ENCODE data around the gene TTLL5.

DNA sequence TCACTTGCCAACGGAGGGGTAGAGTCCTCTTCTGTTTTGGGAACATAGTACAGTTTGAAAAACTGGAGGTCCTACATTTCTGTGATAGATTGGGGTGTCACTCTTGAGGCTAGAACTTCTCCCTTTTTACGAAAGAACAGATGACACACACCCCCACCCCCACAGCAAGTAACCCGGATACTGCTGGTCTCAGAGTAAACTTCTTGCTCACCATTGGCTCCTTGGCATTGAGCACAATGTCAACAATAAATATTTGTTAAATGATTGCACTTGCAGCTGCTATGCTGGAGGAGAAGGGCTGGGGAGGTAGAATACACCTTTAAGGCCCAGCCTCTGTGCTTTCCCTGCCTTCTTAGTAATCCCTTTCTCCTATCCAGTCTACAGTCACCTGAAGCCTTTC, 170.9 kb downstream of the TTLL5 start:
- TF ChIP-seq, protein P1, sequence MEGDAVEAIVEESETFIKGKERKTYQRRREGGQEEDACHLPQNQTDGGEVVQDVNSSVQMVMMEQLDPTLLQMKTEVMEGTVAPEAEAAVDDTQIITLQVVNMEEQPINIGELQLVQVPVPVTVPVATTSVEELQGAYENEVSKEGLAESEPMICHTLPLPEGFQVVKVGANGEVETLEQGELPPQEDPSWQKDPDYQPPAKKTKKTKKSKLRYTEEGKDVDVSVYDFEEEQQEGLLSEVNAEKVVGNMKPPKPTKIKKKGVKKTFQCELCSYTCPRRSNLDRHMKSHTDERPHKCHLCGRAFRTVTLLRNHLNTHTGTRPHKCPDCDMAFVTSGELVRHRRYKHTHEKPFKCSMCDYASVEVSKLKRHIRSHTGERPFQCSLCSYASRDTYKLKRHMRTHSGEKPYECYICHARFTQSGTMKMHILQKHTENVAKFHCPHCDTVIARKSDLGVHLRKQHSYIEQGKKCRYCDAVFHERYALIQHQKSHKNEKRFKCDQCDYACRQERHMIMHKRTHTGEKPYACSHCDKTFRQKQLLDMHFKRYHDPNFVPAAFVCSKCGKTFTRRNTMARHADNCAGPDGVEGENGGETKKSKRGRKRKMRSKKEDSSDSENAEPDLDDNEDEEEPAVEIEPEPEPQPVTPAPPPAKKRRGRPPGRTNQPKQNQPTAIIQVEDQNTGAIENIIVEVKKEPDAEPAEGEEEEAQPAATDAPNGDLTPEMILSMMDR (IDR thresholded peaks at IDR 0.05): no peak
- TF ChIP-seq EP300 (IDR thresholded peaks at IDR 0.05) (no peak), POLR2A (IDR thresholded peaks at IDR 0.05) (no peak)

Measured in tibial nerve (tissue), 4 donors.